ENCODE data around the gene SPTBN5. TPM values are rescaled to one million over a fixed set of nuclear protein-coding genes. Genes with fewer than 3 reads are reported as not detected.

SPTBN5 gene
- polyA plus RNA-seq, 1 donor from 2014 or later: 0.01 TPM

GRCh38 chr15:41907141-41907540, 13.3 kb upstream of the SPTBN5 start:
- no peak overlapping the region for H3K4me3 ChIP-seq (ENCODE audit: low read length)
- no peaks in the 10 kb centered on the region for H3F3A ChIP-seq (ENCODE audit: insufficient read depth, low read length, poor library complexity, severe bottlenecking)
- TF ChIP-seq RAD21 (conservative IDR thresholded peaks at IDR 0.05) (no peak), MXI1 (conservative IDR thresholded peaks at IDR 0.05; ENCODE audit: poor library complexity, severe bottlenecking) (no peak), CTCF (IDR thresholded peaks at IDR 0.05; ENCODE audit: poor library complexity, severe bottlenecking) (no peak), TAF1 (IDR thresholded peaks at IDR 0.05; ENCODE audit: low read depth) (no peak), POLR2AphosphoS5 (IDR thresholded peaks at IDR 0.05) (no peak), EZH2 (IDR thresholded peaks at IDR 0.05; ENCODE audit: borderline replicate concordance, insufficient read depth, low read length, poor library complexity, severe bottlenecking) (no peak), SMC3 (conservative IDR thresholded peaks at IDR 0.05; ENCODE audit: poor library complexity) (no peak), REST (IDR thresholded peaks at IDR 0.05; ENCODE audit: borderline replicate concordance) (no peak), EP300 (conservative IDR thresholded peaks at IDR 0.05; ENCODE audit: poor library complexity, severe bottlenecking) (no peak)
- no peak overlapping the region for H3K4me2 ChIP-seq (ENCODE audit: low read length)
- H3K36me3 ChIP-seq (ENCODE audit: insufficient read depth, low read length): no peaks in the 10 kb centered on the region
- H2AFZ ChIP-seq (ENCODE audit: low read depth, low read length): no peak overlapping the region
- H3K9me3 ChIP-seq (ENCODE audit: low read length): no peaks in the 10 kb centered on the region
- no peak overlapping the region for H3K27ac ChIP-seq (ENCODE audit: low read length)
- no peaks in the 10 kb centered on the region for H4K20me1 ChIP-seq (ENCODE audit: insufficient read depth)
- no peaks in the 10 kb centered on the region for H3K79me2 ChIP-seq (replicated peaks; ENCODE audit: insufficient read depth, low read length)
- no peak overlapping the region for H3K9ac ChIP-seq (ENCODE audit: low read length)
- no peaks in the 10 kb centered on the region for H3K27me3 ChIP-seq (ENCODE audit: insufficient read depth, low read depth, low read length)
- H3K9me2 ChIP-seq (ENCODE audit: insufficient read depth, low read length): no peaks in the 10 kb centered on the region

- Histone ChIP-seq H3K9ac (ENCODE audit: low read length) (no peak overlapping the region), H2AFZ (ENCODE audit: low read depth, low read length) (no peak overlapping the region), H3K9me3 (ENCODE audit: low read length) (no peaks in the 10 kb centered on the region), H3K27ac (ENCODE audit: low read length) (no peak overlapping the region), H3K9me2 (ENCODE audit: insufficient read depth, low read length) (no peaks in the 10 kb centered on the region), H3K36me3 (ENCODE audit: insufficient read depth, low read length) (no peaks in the 10 kb centered on the region), H3K79me2 (replicated peaks; ENCODE audit: insufficient read depth, low read length) (no peaks in the 10 kb centered on the region), H4K20me1 (ENCODE audit: insufficient read depth) (no peaks in the 10 kb centered on the region), H3K27me3 (ENCODE audit: insufficient read depth, low read depth, low read length) (no peaks in the 10 kb centered on the region), H3K4me2 (ENCODE audit: low read length) (no peak overlapping the region), H3F3A (ENCODE audit: insufficient read depth, low read length, poor library complexity, severe bottlenecking) (no peaks in the 10 kb centered on the region), H3K4me3 (ENCODE audit: low read length) (no peak overlapping the region)
- TF ChIP-seq MXI1 (conservative IDR thresholded peaks at IDR 0.05; ENCODE audit: poor library complexity, severe bottlenecking): no peak
- TF ChIP-seq RAD21 (conservative IDR thresholded peaks at IDR 0.05): no peak
Measured at GRCh38 chr15:41906608-41907007, 12.8 kb upstream of the SPTBN5 start.
